Measurements from ENCODE around the gene PAF1. TPM values are rescaled to one million over a fixed set of nuclear protein-coding genes. Genes with fewer than 3 reads are reported as not detected.

Gene PAF1
- total RNA-seq, 2 experiments from 2014 or later: 31.9 to 34.9 TPM

DNA sequence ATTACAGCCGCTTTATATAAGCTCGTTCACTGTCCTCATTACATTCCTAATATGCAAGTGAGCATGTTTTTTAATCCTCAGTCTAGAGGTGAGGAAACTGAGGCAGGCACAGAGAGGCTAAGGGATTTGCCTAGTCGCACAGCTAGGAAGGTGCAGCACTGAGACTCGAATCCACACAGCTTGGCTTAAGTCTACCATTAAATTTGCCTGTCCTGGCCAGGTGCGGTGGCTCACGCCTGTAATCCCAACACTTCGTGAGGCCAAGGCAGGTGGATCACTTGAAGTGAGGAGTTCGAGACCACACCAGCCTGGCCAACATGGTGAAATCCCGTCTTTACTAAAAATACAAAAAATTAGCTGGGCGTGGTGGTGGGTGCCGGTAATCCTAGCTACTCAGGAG is 36.8 kb upstream of the PAF1 start:
- DNase-seq: no peak
- H3K4me3 Mint-ChIP-seq: no peak overlapping the region
- H3K27ac Mint-ChIP-seq: no peak overlapping the region
- H3K27me3 Mint-ChIP-seq (ENCODE audit: low read depth): no peaks in the 10 kb centered on the region
- CTCF ChIA-PET: interaction anchor here (1.2 to 1.7 kb wide), 2 partner anchors 13 to 20 kb away, joined by 3 to 6 read pairs; no protein-coding TSS in a partner anchor
- peaks cover 18% of the 10 kb centered on the region for H3K4me1 Mint-ChIP-seq (ENCODE audit: low read depth)
- peaks cover 12% of the 10 kb centered on the region for H3K36me3 Mint-ChIP-seq (ENCODE audit: low read depth)
- no peaks in the 10 kb centered on the region for H3K9me3 Mint-ChIP-seq
- intact Hi-C loops (cut with micrococcal nuclease): no loop called here

DNA sequence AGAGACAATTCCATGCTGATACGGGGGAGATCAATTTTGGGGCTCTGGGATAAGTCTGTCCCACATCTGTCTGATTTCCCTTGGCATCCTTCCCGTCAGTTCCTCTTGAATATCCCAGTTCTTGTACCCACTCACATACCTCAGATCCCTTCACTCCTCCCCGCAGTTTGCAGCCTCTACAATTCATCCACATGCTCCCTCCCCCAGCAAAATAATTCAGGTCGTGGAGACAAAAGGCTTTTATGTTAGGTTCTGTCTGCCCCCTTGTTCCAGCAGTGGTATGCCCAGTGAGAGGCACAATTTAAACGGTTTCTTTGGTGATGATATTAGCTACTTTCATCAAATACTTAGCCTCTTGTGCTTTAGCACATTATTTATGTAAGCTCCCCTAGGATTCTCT is 35.3 kb upstream of the PAF1 start:
- H3K4me1 Mint-ChIP-seq (ENCODE audit: low read depth): peaks cover 9% of the 10 kb centered on the region
- no peak overlapping the region for H3K4me3 Mint-ChIP-seq
- CTCF ChIA-PET: interaction anchor here (1.0 to 1.5 kb wide), 2 partner anchors 14 to 48 kb away, joined by 3 to 5 read pairs; partner anchors contain the start of gene PLEKHG2
- no peak for DNase-seq
- H3K36me3 Mint-ChIP-seq (ENCODE audit: low read depth): peaks cover 5% of the 10 kb centered on the region
- H3K27ac Mint-ChIP-seq: peak overlapping the region; percentile 2
- intact Hi-C loops (cut with micrococcal nuclease): no loop called here
- no peaks in the 10 kb centered on the region for H3K9me3 Mint-ChIP-seq
- H3K27me3 Mint-ChIP-seq (ENCODE audit: low read depth): no peaks in the 10 kb centered on the region

DNA sequence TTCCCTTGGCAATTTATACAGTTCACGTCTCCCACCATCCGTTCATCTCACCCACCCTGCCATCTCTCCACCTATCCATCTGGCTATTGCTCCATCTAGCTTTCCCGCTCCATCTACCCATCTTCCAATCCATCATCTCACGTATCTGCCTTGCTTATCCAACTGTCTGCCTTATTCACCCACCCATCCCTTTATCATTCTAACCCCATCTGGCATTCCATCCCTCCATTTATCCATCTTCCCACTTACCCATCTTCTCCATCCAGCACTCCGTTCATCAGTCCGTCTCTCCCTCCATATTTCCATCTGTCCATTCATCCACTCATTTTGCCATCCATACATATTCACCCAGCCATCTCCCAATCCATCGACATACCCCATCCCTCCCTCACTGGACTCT is 34.8 kb upstream of the PAF1 start:
- no peaks in the 10 kb centered on the region for H3K9me3 Mint-ChIP-seq
- peaks cover 5% of the 10 kb centered on the region for H3K4me1 Mint-ChIP-seq (ENCODE audit: low read depth)
- H3K27me3 Mint-ChIP-seq (ENCODE audit: low read depth): no peaks in the 10 kb centered on the region
- intact Hi-C loops (cut with micrococcal nuclease): no loop called here
- CTCF ChIA-PET: interaction anchor here (0.7 to 1.5 kb wide), 2 partner anchors 10 to 14 kb away, joined by 3 to 5 read pairs; partner anchors contain the start of genes PLEKHG2 and RPS16
- no peak for DNase-seq
- peak overlapping the region; percentile 2 for H3K27ac Mint-ChIP-seq
- H3K4me3 Mint-ChIP-seq: no peak overlapping the region
- peaks cover 1% of the 10 kb centered on the region for H3K36me3 Mint-ChIP-seq (ENCODE audit: low read depth)

DNA sequence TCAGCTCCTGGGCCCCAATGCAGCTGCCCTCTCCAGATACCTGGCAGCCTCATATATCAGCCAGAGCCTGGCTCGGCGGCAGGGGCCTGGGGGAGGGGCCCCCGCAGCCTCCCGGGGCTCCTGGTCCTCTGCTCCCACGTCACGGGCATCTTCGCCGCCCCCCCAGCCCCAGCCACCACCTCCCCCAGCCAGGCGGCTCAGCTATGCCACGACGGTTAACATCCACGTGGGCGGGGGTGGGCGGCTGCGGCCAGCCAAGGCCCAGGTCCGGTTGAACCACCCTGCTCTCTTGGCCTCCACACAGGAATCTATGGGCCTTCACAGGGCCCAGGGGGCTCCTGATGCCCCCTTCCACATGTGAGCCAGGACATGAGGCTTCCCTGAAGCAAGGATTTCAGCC is 34.0 kb upstream of the PAF1 start:
- H3K36me3 Mint-ChIP-seq (ENCODE audit: low read depth): peaks cover 1% of the 10 kb centered on the region
- intact Hi-C loops (cut with micrococcal nuclease): no loop called here
- H3K27ac Mint-ChIP-seq: no peak overlapping the region
- H3K27me3 Mint-ChIP-seq (ENCODE audit: low read depth): no peaks in the 10 kb centered on the region
- H3K9me3 Mint-ChIP-seq: no peaks in the 10 kb centered on the region
- CTCF ChIA-PET: interaction anchor here (0.7 kb wide), 1 partner anchor 11 kb away, joined by 3 read pairs; the partner anchor contains the start of gene RPS16
- no peak for DNase-seq
- H3K4me1 Mint-ChIP-seq (ENCODE audit: low read depth): no peaks in the 10 kb centered on the region
- no peak overlapping the region for H3K4me3 Mint-ChIP-seq

DNA sequence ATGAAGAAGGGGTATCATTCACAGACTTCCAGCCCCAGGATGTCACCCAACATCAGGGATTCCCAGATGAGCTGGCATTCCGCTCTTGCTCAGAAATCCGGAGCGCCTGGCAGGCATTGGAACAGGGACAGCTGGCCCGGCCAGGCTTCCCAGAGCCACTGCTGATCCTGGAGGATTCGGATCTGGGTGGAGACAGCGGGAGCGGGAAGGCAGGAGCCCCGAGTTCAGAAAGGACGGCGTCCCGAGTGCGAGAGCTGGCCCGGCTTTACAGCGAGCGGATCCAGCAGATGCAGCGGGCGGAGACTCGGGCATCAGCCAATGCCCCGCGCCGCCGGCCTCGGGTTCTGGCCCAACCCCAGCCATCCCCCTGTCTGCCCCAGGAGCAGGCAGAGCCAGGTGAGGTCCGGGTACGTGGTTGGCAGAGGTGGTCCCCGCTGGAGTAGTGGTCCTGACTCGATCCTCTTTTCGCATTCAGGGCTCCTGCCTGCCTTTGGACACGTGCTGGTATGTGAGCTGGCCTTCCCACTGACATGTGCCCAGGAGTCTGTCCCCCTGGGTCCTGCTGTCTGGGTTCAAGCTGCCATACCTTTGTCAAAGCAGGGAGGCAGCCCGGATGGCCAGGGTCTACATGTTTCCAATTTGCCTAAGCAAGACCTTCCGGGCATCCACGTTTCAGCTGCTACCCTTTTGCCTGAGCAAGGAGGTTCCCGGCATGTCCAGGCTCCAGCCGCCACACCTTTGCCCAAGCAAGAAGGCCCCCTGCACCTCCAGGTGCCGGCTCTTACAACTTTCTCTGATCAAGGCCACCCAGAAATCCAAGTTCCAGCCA is 32.6 kb upstream of the PAF1 start:
- Mint-ChIP-seq H3K27ac (no peak overlapping the region), H3K4me1 (ENCODE audit: low read depth) (no peaks in the 10 kb centered on the region), H3K27me3 (ENCODE audit: low read depth) (no peaks in the 10 kb centered on the region), H3K36me3 (ENCODE audit: low read depth) (peaks cover 3% of the 10 kb centered on the region), H3K4me3 (no peak overlapping the region), H3K9me3 (no peaks in the 10 kb centered on the region)
- CTCF ChIA-PET: interaction anchor here (0.6 to 3.0 kb wide), 2 partner anchors 17 to 22 kb away, joined by 5 to 7 read pairs; partner anchors contain the start of gene SUPT5H
- DNase-seq: peak; percentile 5
- intact Hi-C loops (cut with micrococcal nuclease): no loop called here

DNA sequence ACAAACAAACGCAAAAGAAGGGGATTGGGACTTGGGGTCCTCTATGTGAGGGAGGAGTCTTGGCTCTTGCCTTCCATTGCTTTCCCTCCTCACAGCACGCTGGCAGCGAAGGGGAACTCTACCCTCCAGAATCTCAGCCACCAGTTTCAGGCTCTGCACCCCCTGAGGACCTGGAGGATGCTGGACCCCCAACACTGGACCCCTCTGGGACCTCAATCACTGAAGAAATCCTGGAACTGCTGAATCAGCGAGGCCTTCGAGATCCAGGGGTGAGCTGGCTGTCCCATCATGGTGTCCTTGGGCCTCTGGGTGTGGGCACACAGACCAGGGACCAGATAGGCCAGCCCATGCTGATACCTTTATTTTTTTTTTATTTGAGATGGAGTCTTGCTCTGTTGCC is 31.1 kb upstream of the PAF1 start:
- no peak for DNase-seq
- Mint-ChIP-seq H3K27ac (no peak overlapping the region), H3K36me3 (ENCODE audit: low read depth) (peaks cover 3% of the 10 kb centered on the region), H3K4me3 (no peak overlapping the region), H3K9me3 (no peaks in the 10 kb centered on the region), H3K4me1 (ENCODE audit: low read depth) (no peaks in the 10 kb centered on the region), H3K27me3 (ENCODE audit: low read depth) (no peaks in the 10 kb centered on the region)
- intact Hi-C loops (cut with micrococcal nuclease): no loop called here
- CTCF ChIA-PET: interaction anchor here (3.0 kb wide), 1 partner anchor 19 kb away, joined by 7 read pairs; no protein-coding TSS in a partner anchor

DNA sequence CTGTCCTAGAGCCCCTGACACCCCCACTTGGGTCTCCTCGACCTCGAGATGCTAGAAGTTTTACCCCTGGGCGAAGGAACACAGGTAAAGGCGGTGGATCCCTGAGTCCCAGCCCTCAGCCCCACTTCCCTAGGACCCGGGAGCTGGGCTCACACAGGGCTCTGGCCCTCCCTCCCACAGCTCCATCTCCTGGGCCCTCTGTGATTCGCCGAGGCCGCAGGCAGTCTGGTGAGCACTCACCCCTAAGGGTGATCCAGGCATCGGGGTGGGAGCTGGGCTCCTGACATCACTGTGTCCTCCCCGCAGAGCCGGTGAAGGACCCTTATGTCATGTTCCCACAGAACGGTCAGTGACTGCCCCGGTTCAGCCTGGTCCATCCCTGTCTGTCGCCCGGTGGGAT is 29.9 kb upstream of the PAF1 start:
- H3K27ac Mint-ChIP-seq: no peak overlapping the region
- H3K4me3 Mint-ChIP-seq: no peak overlapping the region
- DNase-seq: no peak
- H3K9me3 Mint-ChIP-seq: no peaks in the 10 kb centered on the region
- intact Hi-C loops (cut with micrococcal nuclease): no loop called here
- no peaks in the 10 kb centered on the region for H3K4me1 Mint-ChIP-seq (ENCODE audit: low read depth)
- CTCF ChIA-PET: interaction anchor here (3.0 kb wide), 1 partner anchor 20 kb away, joined by 7 read pairs; no protein-coding TSS in a partner anchor
- H3K27me3 Mint-ChIP-seq (ENCODE audit: low read depth): no peaks in the 10 kb centered on the region
- H3K36me3 Mint-ChIP-seq (ENCODE audit: low read depth): peaks cover 3% of the 10 kb centered on the region

DNA sequence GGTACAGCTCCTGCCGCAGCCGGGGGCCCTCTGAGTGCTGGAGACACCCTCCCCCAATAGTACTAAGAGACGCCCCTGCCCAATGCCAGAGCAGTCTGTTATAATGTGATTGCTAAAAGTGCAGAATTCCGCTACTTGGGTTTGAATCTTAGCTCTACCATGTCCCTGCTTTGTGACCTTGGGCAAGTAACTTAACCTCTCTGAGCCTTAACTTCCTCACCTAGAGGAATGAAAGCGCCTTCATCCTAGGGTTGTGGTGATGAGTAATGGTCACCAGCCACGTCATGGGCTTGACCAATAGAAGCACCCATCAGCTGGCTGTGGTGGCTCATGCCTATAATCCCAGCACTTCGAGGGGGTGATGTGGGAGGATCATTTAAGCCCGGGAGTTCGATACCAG is 28.1 kb upstream of the PAF1 start:
- H3K27ac Mint-ChIP-seq: no peak overlapping the region
- intact Hi-C loops (cut with micrococcal nuclease): no loop called here
- no peak for DNase-seq
- H3K9me3 Mint-ChIP-seq: no peaks in the 10 kb centered on the region
- no peak overlapping the region for H3K4me3 Mint-ChIP-seq
- H3K4me1 Mint-ChIP-seq (ENCODE audit: low read depth): peaks cover 7% of the 10 kb centered on the region
- H3K36me3 Mint-ChIP-seq (ENCODE audit: low read depth): peaks cover 3% of the 10 kb centered on the region
- CTCF ChIA-PET: no interaction called here
- no peaks in the 10 kb centered on the region for H3K27me3 Mint-ChIP-seq (ENCODE audit: low read depth)

DNA sequence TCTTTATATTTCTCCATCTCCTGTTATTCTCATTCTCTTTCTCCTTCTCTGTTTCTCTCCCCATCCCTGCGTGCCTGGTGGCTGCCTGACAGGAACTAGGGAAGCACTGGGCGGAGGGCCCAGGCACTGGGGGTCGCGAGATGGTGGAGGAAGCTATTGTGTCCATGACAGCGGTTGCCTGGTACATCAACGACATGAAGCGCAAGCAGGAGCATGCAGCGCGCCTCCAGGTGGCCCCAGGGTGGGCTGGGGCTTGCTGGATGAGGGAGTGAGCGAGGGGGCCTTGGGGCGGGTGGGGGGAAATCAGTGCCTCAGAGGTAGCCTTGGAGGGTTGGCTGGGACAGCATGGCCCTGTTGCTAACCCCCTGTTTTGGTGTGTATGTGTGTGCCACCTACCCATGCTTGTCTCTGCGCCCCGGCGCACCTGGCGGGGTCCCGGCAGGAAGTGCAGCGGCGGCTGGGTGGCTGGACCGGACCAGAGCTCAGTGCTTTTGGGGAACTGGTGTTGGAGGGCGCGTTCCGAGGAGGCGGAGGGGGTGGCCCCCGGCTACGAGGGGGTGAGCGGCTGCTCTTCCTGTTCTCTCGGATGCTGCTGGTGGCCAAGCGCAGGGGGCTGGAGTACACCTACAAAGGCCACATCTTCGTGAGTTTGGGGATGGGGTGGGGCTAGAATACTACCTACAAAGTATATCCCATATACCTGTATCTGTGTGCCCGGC is 26.7 kb upstream of the PAF1 start:
- DNase-seq: no peak
- Mint-ChIP-seq H3K27me3 (ENCODE audit: low read depth) (no peaks in the 10 kb centered on the region), H3K9me3 (no peaks in the 10 kb centered on the region), H3K4me1 (ENCODE audit: low read depth) (peaks cover 11% of the 10 kb centered on the region), H3K27ac (no peak overlapping the region), H3K4me3 (no peak overlapping the region), H3K36me3 (ENCODE audit: low read depth) (peaks cover 1% of the 10 kb centered on the region)
- CTCF ChIA-PET: no interaction called here
- intact Hi-C loops (cut with micrococcal nuclease): no loop called here

- Mint-ChIP-seq H3K27me3 (ENCODE audit: low read depth) (peaks cover 2% of the 10 kb centered on the region), H3K4me3 (no peak overlapping the region), H3K4me1 (ENCODE audit: low read depth) (peaks cover 16% of the 10 kb centered on the region), H3K27ac (no peak overlapping the region), H3K36me3 (ENCODE audit: low read depth) (peaks cover 3% of the 10 kb centered on the region), H3K9me3 (no peaks in the 10 kb centered on the region)
- no peak for DNase-seq
- intact Hi-C loops (cut with micrococcal nuclease): no loop called here
- CTCF ChIA-PET: interaction anchor here (1.2 to 2.1 kb wide), 3 partner anchors 12 to 19 kb away, joined by 3 to 6 read pairs (median 3); partner anchors contain the start of gene RPS16
Observed at GRCh38 chr19:39416152-39417120, 25.5 kb upstream of the PAF1 start.

GRCh38 chr19:39415111-39416046 is 24.5 kb upstream of the PAF1 start:
- CTCF ChIA-PET: interaction anchor here (1.0 to 2.1 kb wide), 4 partner anchors 13 to 69 kb away, joined by 3 to 6 read pairs (median 4); partner anchors contain the start of gene RPS16
- Mint-ChIP-seq H3K27ac (no peak overlapping the region), H3K4me1 (ENCODE audit: low read depth) (peaks cover 26% of the 10 kb centered on the region), H3K9me3 (no peaks in the 10 kb centered on the region), H3K27me3 (ENCODE audit: low read depth) (peaks cover 2% of the 10 kb centered on the region), H3K4me3 (no peak overlapping the region), H3K36me3 (ENCODE audit: low read depth) (peaks cover 3% of the 10 kb centered on the region)
- intact Hi-C loops (cut with micrococcal nuclease): no loop called here
- no peak for DNase-seq
